Right cardiac atrium (tissue), 5 donors: ENCODE results near the gene ENOX2. TPM values are rescaled to one million over a fixed set of nuclear protein-coding genes. Genes with fewer than 3 reads are reported as not detected.

Experiments
- polyA plus RNA-seq: library from polyadenylated mRNA; stranded (reverse); fragments of 200-250 nt; gene quantifications from one replicate; pipeline ENCODE4 v1.2.3, GENCODE V29; 2013
- total RNA-seq, 4 donors: library from RNA; stranded (reverse); fragmentation: NEBNext Ultra II Directional; extraction: Animal tissue kit (Norgen Biotek cat#: 25700); gene quantifications; one replicate each; pipeline ENCODE4 v1.2.1, GENCODE V29; 2021
- donor health status: healthy with polysubstance abuse.
- donor health status: DM: no; HTN: yes; CAD: no.
- donor health status: DM: no; HTN: no; CAD: no.
- donor health status: DM: no; HTN: yes; CAD: no; lungs with severe emphysema.
- donor health status: DM: yes; HTN: yes; CAD: no.

ENOX2 gene
- total and polyA plus RNA-seq, 5 donors = 6.2 to 20.1 (median 17.7) TPM

Other genes starting within 250 kb of the ENOX2 start
- gene ARHGAP36, start 155.1 kb upstream of the ENOX2 start, total RNA-seq = under 1 TPM in 2 of 4 donors, not detected in 2; 0.11 to 0.12 TPM
- 0.05 TPM for gene ARHGAP36, start 155.1 kb upstream of the ENOX2 start, polyA plus RNA-seq